K562 (cell line): ENCODE measurements around the gene AAMP. TPM values are rescaled to one million over a fixed set of nuclear protein-coding genes. Genes with fewer than 3 reads are reported as not detected.

Experiments used
- ATAC-seq: fragments of 200-7000 bp; cut with Tn5 transposase; 3 replicates; pipeline ENCODE4 v1.9.1; 2020; ENCODE audit warnings: moderate library complexity
- BruUV-seq: library from RNA; stranded (reverse); fragments of 400-500 nt; replicated peaks from 2 replicates; lab custom pipeline; 2021; lab: Mats Ljungman, UMichigan
- CTCF ChIA-PET: fragments of 300-600 bp; formaldehyde crosslinking; extraction: SDS; loops from one replicate; lab custom pipeline; 2021; ENCODE audit warnings: low intra/inter-chr PET ratio; lab: Yijun Ruan, JAX
- POLR2A ChIA-PET: fragments of 300-600, 350-650 bp; sonication (Branson Sonifier 250); formaldehyde crosslinking; extraction: SDS; loops from one replicate; lab custom pipeline; 2021; ENCODE audit warnings: antibody characterized with exemption, inconsistent platforms; lab: Yijun Ruan, JAX
- DNase-seq, 4 experiments: peaks; one replicate each; pipeline versions ENCODE4 v3.0.0 to v3.0.0-alpha.2; 2011 to 2018; ENCODE audit warnings: low spot score in 3 of 4, mixed read lengths in 3 of 4; ENCODE audit errors: extremely low read depth in 1 of 4
- FAIRE-seq: peaks from 2 replicates; lab custom pipeline; 2011; peaks lifted over from hg19 to GRCh38; lab: Jason Lieb, UNC
- H2AFZ ChIP-seq: 2 replicates; pipeline ENCODE4 v1.6.0; 2011; ENCODE audit warnings: low read depth, low read length, control low read depth, inconsistent platforms
- H3K27ac ChIP-seq: fragments of 200-600 bp; 3 replicates; pipeline ENCODE4 v1.8.0; 2011; ENCODE audit warnings: low read depth, mild to moderate bottlenecking, control low read depth, inconsistent platforms, low read length, moderate library complexity, mixed read lengths; ENCODE audit errors: extremely low read depth
- H3K27me3 ChIP-seq, 2 experiments: fragments of 300-600 bp in 1 of 2; 2 replicates in 1 of 2; 3 replicates in 1 of 2; pipeline versions ENCODE4 v1.6.0 to v1.8.0; 2011; ENCODE audit warnings: inconsistent platforms in 2 of 2, low read length in 2 of 2, mild to moderate bottlenecking in 1 of 2, mixed read lengths in 1 of 2, moderate library complexity in 1 of 2; ENCODE audit not compliant: control insufficient read depth in 2 of 2, insufficient read depth in 2 of 2
- H3K36me3 ChIP-seq: fragments of 300-600 bp; 3 replicates; pipeline ENCODE4 v1.8.0; 2011; ENCODE audit warnings: mild to moderate bottlenecking, low read length, inconsistent platforms; ENCODE audit not compliant: control insufficient read depth, insufficient read depth
- H3K4me1 ChIP-seq, 2 experiments: fragments of 200-600 bp in 1 of 2; replicated peaks in 1 of 2; 2 replicates in 1 of 2; 3 replicates in 1 of 2; pipeline versions ENCODE4 v1.5.1 to v1.8.0; 2011; ENCODE audit warnings: inconsistent platforms in 2 of 2, low read length in 2 of 2, mild to moderate bottlenecking in 1 of 2, mixed read lengths in 1 of 2, moderate library complexity in 1 of 2; ENCODE audit not compliant: control insufficient read depth in 2 of 2, insufficient read depth in 2 of 2
- H3K4me2 ChIP-seq: 2 replicates; pipeline ENCODE4 v1.6.1; 2011; ENCODE audit warnings: low read length, control low read depth, inconsistent platforms, mixed read lengths; ENCODE audit not compliant: insufficient read depth
- H3K4me3 ChIP-seq: fragments of 200-600 bp; sonication (generic), shearing (Covaris generic); 2 replicates; pipeline ENCODE4 v1.5.1; 2016; ENCODE audit warnings: control low read depth, inconsistent platforms
- H3K79me2 ChIP-seq: fragments of 200-600 bp; 3 replicates; pipeline ENCODE4 v1.8.0; 2011; ENCODE audit warnings: low read length, inconsistent platforms; ENCODE audit not compliant: control insufficient read depth, insufficient read depth
- H3K9ac ChIP-seq, 2 experiments: 2 replicates each; pipeline versions ENCODE4 v1.6.0 to v1.6.1; 2011; ENCODE audit warnings: low read depth in 2 of 2, low read length in 2 of 2, control low read depth in 1 of 2, inconsistent platforms in 1 of 2, mild to moderate bottlenecking in 1 of 2, mixed read lengths in 1 of 2; ENCODE audit not compliant: insufficient read depth in 1 of 2
- H3K9me1 ChIP-seq: one replicate; pipeline ENCODE4 v1.6.0; 2011; ENCODE audit warnings: inconsistent platforms, mild to moderate bottlenecking, low read length, moderate library complexity; ENCODE audit not compliant: control insufficient read depth, insufficient read depth
- H3K9me3 ChIP-seq: replicated peaks from 2 replicates; pipeline ENCODE4 v1.5.1; 2011; ENCODE audit warnings: low read depth, low read length, inconsistent platforms; ENCODE audit not compliant: control insufficient read depth, insufficient read depth
- H4K20me1 ChIP-seq: replicated peaks from 2 replicates; pipeline ENCODE4 v1.6.1; 2011; ENCODE audit warnings: low read length, inconsistent platforms, mixed read lengths; ENCODE audit not compliant: control insufficient read depth, insufficient read depth
- CBX2 ChIP-seq: fragments of 200-600 bp; sonication (generic); IDR thresholded peaks from one replicate; pipeline ENCODE4 v1.6.1; 2012; ENCODE audit warnings: mild to moderate bottlenecking, low read length, inconsistent platforms; ENCODE audit not compliant: insufficient read depth, poor library complexity, severe bottlenecking
- DNMT1 ChIP-seq: fragments of 450-650 bp; IDR thresholded peaks from 2 replicates; pipeline ENCODE4 v1.6.1; 2016; ENCODE audit warnings: antibody characterized with exemption, mild to moderate bottlenecking
- EP300 ChIP-seq: IDR thresholded peaks from 2 replicates; pipeline ENCODE4 v1.6.1; 2012; ENCODE audit warnings: low read length, improper control_type of control experiment
- ESRRA ChIP-seq: fragments of 450-650 bp; IDR thresholded peaks from 2 replicates; pipeline ENCODE4 v1.6.1; 2014; ENCODE audit warnings: low read depth, mild to moderate bottlenecking, moderate library complexity, borderline replicate concordance
- GATA2 ChIP-seq: sonication (generic); formaldehyde crosslinking; IDR thresholded peaks from 2 replicates; pipeline ENCODE4 v1.4.0; 2020; ENCODE audit warnings: mild to moderate bottlenecking, missing genetic modification reagents
- RBM17 ChIP-seq: fragments of 200-400 bp; formaldehyde crosslinking; IDR thresholded peaks from 2 replicates; pipeline ENCODE4 v1.6.1; 2017; ENCODE audit warnings: low read depth, mild to moderate bottlenecking, low read length, borderline replicate concordance
- SIX5 ChIP-seq, 2 experiments: IDR thresholded peaks; 2 replicates each; pipeline ENCODE4 v1.6.1; 2011; ENCODE audit warnings: low read length in 2 of 2, borderline replicate concordance in 1 of 2, low read depth in 1 of 2, mild to moderate bottlenecking in 1 of 2, moderate library complexity in 1 of 2; ENCODE audit not compliant: insufficient read depth in 1 of 2
- STAG1 ChIP-seq: sonication (generic); formaldehyde crosslinking; IDR thresholded peaks from 2 replicates; pipeline ENCODE4 v1.5.0; 2020; ENCODE audit warnings: missing genetic modification reagents, borderline replicate concordance
- U2AF2 ChIP-seq: fragments of 200-400 bp; formaldehyde crosslinking; optimal IDR thresholded peaks from 2 replicates; pipeline ENCODE3; 2017; ENCODE audit warnings: low read depth, mild to moderate bottlenecking, low read length
- ZBTB1 ChIP-seq: sonication (generic); formaldehyde crosslinking; IDR thresholded peaks from 2 replicates; pipeline ENCODE4 v1.8.1; 2023; ENCODE audit warnings: missing genetic modification reagents, low read depth, mild to moderate bottlenecking, borderline replicate concordance
- ZFX ChIP-seq: sonication (generic); formaldehyde crosslinking; IDR thresholded peaks from 2 replicates; pipeline ENCODE4 v1.8.0; 2022; ENCODE audit warnings: mild to moderate bottlenecking, missing genetic modification reagents, moderate library complexity
- WGBS: fragments of 100-300 bp; shearing (Covaris generic); methylation state at CpG from one replicate; pipeline ENCODE4 v1.1.6; 2016; ENCODE audit warnings: low coverage, mixed read lengths; ENCODE audit not compliant: insufficient coverage; ENCODE audit errors: missing lambda C conversion rate; 5-methylcytosine and 5-hydroxymethylcytosine counted together
- in situ Hi-C: fragments of 300-500 bp; cut with MboI; formaldehyde crosslinking; loops from 4 replicates; pipeline ENCODE4 v1.15.0; 2018; ENCODE audit warnings: inconsistent platforms, mixed read lengths
- intact Hi-C: fragments of 100-400 bp; cut with micrococcal nuclease; formaldehyde crosslinking; loops from 2 replicates; pipeline ENCODE4 v1.14.2; 2022
- polyA plus RNA-seq, 8 experiments: library from polyadenylated mRNA; depleted of rRNA in 4 of 8; stranded (reverse) in 5 of 8; unstranded in 3 of 8; fragments of >200 nt; fragmentation: Nextera tagmentation in 2 of 8; fragmentation: Illumina TruSeq in 1 of 8; extraction: Ambion mirVana in 2 of 8; extraction: Trizol in 1 of 8; gene quantifications; 2 replicates each; pipeline versions ENCODE4 v1.2.1 to v1.2.3, GENCODE V29; 2011 to 2014; ENCODE audit warnings: inconsistent platforms in 1 of 8, missing spikeins in 1 of 8
- total RNA-seq, 7 experiments: library from RNA; depleted of rRNA in 6 of 7; stranded (reverse); fragments of >200 nt in 6 of 7; fragmentation: Illumina TruSeq in 2 of 7; extraction: Trizol in 2 of 7; gene quantifications; 2 replicates each; pipeline versions ENCODE4 v1.2.1 to v1.2.3, GENCODE V29; 2011 to 2021; ENCODE audit warnings: low replicate concordance in 1 of 7
- TF ChIP-seq, protein P1 (sequence below): fragments of 250-450 bp; sonication (Bioruptor Pico); IDR thresholded peaks from 2 replicates; pipeline ENCODE4 v1.5.0; 2021; ENCODE audit warnings: mild to moderate bottlenecking, borderline replicate concordance
- TF ChIP-seq, protein P2 (sequence below): fragments of 450-650 bp; IDR thresholded peaks from 2 replicates; pipeline ENCODE4 v1.7.1; 2018; ENCODE audit warnings: mild to moderate bottlenecking, low read depth; ENCODE audit not compliant: partially characterized antibody

AAMP gene
- total and polyA plus RNA-seq, 9 of the 15 experiments (the other 6 are each of a cell fraction or from before 2014, with no cell fraction given): 5.7 to 197 (median 94.1) TPM

DNA sequence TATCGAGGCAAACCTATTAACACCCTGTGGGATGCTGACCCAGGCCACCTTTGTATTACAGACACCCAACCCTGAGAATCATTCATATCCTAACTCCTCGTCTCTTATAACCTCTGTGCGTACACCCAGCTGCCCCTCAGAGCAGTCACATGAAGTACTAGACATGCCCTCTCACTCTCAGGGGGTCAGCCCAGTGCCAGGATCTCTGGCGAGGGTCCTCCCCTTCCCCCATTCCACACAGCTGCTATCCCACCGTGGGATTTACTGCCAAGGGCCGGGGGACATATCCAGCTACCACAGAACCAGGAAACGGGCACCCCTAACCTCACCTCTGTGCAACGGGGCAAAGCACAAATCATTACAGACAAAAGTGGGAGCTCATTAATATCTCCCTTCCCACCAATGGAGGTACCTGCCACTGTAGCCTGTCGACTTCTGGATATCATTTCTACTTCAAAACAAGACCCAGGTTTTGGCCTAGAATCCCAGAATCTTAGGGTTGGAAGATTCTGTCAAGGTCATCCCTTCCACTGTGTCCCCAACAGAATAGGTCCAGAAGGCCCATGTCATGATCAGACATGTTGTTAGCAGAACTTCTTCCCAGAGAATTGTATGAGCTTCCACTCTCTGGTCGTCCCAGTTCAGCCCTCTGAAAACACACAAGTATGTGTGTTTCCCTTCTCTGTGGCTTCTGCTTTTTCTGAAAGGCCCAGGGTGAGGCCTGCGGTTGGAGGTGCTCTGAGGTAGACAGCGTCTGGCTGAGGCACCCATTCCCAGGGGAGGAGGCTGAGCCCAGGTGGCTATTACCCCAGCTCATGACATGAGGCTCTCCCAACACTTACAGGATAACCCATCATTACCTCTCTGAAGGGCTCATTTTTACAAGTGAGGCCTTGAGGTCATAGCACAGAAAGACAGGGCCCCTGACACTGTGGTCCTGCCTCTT, 20.7 kb upstream of the AAMP start:
- Histone ChIP-seq H3K9me3 (no peaks in the 10 kb centered on the region), H3K9me1 (peaks cover 3% of the 10 kb centered on the region), H2AFZ (no peak overlapping the region), H3K4me1 (peaks cover 50 to 59% of the 10 kb centered on the region in 2 experiments), H3K4me2 (peak overlapping the region; percentile 94), H3K27ac (peak overlapping the region; percentile 88), H4K20me1 (peaks cover 6% of the 10 kb centered on the region; the same call in 1 of the 2 replicates), H3K36me3 (peaks cover 21% of the 10 kb centered on the region), H3K9ac (peak overlapping the region; percentile 82 to 92), H3K79me2 (peaks cover 68% of the 10 kb centered on the region), H3K4me3 (peak overlapping the region; percentile 62), H3K27me3 (no peaks in the 10 kb centered on the region)
- intact Hi-C loops: loop anchor here (5.0 kb wide), 1 partner anchor 277 kb away; the partner anchor contains the start of genes CNOT9 and USP37
- in situ Hi-C loops: no loop called here
- POLR2A ChIA-PET: interaction anchor here (0.6 to 2.5 kb wide), 10 partner anchors 11 to 118 kb away, joined by 3 to 10 read pairs (median 4); partner anchors contain the start of genes AAMP and PNKD
- no peak for DNase-seq
- ATAC-seq: no peak
- 3% methylated on average over 12 of the region's 12 CpGs for WGBS
- BruUV-seq: no TSS peak
- CTCF ChIA-PET: no interaction called here
- no peak for FAIRE-seq
- TF ChIP-seq, protein P1, sequence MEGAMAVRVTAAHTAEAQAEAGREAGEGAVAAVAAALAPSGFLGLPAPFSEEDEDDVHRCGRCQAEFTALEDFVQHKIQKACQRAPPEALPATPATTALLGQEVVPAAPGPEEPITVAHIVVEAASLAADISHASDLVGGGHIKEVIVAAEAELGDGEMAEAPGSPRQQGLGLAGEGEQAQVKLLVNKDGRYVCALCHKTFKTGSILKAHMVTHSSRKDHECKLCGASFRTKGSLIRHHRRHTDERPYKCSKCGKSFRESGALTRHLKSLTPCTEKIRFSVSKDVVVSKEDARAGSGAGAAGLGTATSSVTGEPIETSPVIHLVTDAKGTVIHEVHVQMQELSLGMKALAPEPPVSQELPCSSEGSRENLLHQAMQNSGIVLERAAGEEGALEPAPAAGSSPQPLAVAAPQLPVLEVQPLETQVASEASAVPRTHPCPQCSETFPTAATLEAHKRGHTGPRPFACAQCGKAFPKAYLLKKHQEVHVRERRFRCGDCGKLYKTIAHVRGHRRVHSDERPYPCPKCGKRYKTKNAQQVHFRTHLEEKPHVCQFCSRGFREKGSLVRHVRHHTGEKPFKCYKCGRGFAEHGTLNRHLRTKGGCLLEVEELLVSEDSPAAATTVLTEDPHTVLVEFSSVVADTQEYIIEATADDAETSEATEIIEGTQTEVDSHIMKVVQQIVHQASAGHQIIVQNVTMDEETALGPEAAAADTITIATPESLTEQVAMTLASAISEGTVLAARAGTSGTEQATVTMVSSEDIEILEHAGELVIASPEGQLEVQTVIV (CRISPR knock-in tag): no peak
- TF ChIP-seq CBX2: no peak
- TF ChIP-seq ESRRA: 0 out of 2 replicates have a peak, but pooled peaks have one; percentile 40
- no peak for TF ChIP-seq EP300
- no peak for TF ChIP-seq DNMT1
- TF ChIP-seq U2AF2: no peak
- no peak for TF ChIP-seq SIX5 (IDR thresholded peaks at IDR 0.05; ENCODE audit: borderline replicate concordance in 1 of 2, insufficient read depth in 1 of 2, low read depth in 1 of 2, low read length in 2 of 2)
- no peak for TF ChIP-seq RBM17
- TF ChIP-seq ZFX (CRISPR knock-in tag): peak; percentile 64; the same call in 1 of the 2 replicates
- no peak for TF ChIP-seq ZBTB1 (CRISPR knock-in tag)
- TF ChIP-seq GATA2: no peak
- TF ChIP-seq STAG1 (CRISPR knock-in tag): no peak
- TF ChIP-seq, protein P2, sequence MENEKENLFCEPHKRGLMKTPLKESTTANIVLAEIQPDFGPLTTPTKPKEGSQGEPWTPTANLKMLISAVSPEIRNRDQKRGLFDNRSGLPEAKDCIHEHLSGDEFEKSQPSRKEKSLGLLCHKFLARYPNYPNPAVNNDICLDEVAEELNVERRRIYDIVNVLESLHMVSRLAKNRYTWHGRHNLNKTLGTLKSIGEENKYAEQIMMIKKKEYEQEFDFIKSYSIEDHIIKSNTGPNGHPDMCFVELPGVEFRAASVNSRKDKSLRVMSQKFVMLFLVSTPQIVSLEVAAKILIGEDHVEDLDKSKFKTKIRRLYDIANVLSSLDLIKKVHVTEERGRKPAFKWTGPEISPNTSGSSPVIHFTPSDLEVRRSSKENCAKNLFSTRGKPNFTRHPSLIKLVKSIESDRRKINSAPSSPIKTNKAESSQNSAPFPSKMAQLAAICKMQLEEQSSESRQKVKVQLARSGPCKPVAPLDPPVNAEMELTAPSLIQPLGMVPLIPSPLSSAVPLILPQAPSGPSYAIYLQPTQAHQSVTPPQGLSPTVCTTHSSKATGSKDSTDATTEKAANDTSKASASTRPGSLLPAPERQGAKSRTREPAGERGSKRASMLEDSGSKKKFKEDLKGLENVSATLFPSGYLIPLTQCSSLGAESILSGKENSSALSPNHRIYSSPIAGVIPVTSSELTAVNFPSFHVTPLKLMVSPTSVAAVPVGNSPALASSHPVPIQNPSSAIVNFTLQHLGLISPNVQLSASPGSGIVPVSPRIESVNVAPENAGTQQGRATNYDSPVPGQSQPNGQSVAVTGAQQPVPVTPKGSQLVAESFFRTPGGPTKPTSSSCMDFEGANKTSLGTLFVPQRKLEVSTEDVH: no peak
